Adrenal gland (tissue), 19 donors: ENCODE data around the gene CMC4. TPM values are rescaled to one million over a fixed set of nuclear protein-coding genes. Genes with fewer than 3 reads are reported as not detected.
A peak's percentile ranks its signal among the peaks of the same experiment; 100 is the strongest.

Source experiments
- DNase-seq, 7 donors: peaks; one replicate each; pipeline ENCODE4 v3.0.0-alpha.2; 2019 to 2020
- H3K27ac ChIP-seq, 5 donors: fragments of 200-600 bp; sonication (generic) in 4 of 5; 1 replicate in 3 of 5; 2 replicates in 2 of 5; pipeline versions ENCODE4 v1.5.1 to v1.8.0; 2016 to 2020; ENCODE audit warnings: mild to moderate bottlenecking in 1 of 5
- H3K27me3 ChIP-seq: fragments of 200-600 bp; 2 replicates; pipeline ENCODE4 v1.8.0; 2021
- H3K36me3 ChIP-seq, 2 donors: fragments of 200-600 bp; replicated peaks in 1 of 2; 1 replicate in 1 of 2; 2 replicates in 1 of 2; pipeline versions ENCODE4 v1.5.1 to v1.8.0; 2018 to 2022
- H3K4me1 ChIP-seq, 2 donors: fragments of 200-600 bp; replicated peaks in 1 of 2; 1 replicate in 1 of 2; 2 replicates in 1 of 2; pipeline versions ENCODE4 v1.5.1 to v1.8.0; 2018 to 2021
- H3K4me3 ChIP-seq, 4 donors: fragments of 200-600 bp; sonication (generic) in 3 of 4; one replicate each; pipeline ENCODE4 v1.5.1; 2016 to 2018
- H3K9me3 ChIP-seq, 3 donors: fragments of 200-600 bp; sonication (generic) in 1 of 3; replicated peaks in 1 of 3; 1 replicate in 2 of 3; 2 replicates in 1 of 3; pipeline versions ENCODE4 v1.5.1 to v1.8.0; 2016 to 2021
- POLR2A ChIP-seq, 2 donors: fragments of 450-650 bp; IDR thresholded peaks; one replicate each; pipeline ENCODE4 v1.6.1; 2017; ENCODE audit warnings: antibody characterized with exemption in 2 of 2, mild to moderate bottlenecking in 2 of 2, moderate library complexity in 1 of 2
- WGBS, 4 donors: extraction: QIAGEN DNeasy Blood & Tissue Kit in 2 of 4; methylation state at CpG; one replicate each; pipeline versions ENCODE4 v1.1.5 to v1.1.7; 2013 to 2017; 5-methylcytosine and 5-hydroxymethylcytosine counted together
- intact Hi-C, 2 donors: fragments of 100-400 bp; cut with DNase I; formaldehyde crosslinking; loops; one replicate each; pipeline versions ENCODE4 v1.14.1 to v1.15.0; 2022 to 2023
- long read RNA-seq, 10 donors: library from polyadenylated mRNA in 3 of 10; unstranded in 2 of 10; stranded (forward) in 1 of 10; transcript quantifications; one replicate each; pipeline ENCODE4 v2.0.0 and lab custom pipeline, GENCODE V29; 2021 to 2026
- polyA plus RNA-seq, 3 donors: library from polyadenylated mRNA; stranded (reverse); fragments of 200-250 nt in 2 of 3; fragments of 350-450 nt in 1 of 3; fragmentation: Illumina TruSeq in 1 of 3; extraction: RNeasy Lipid Tissue Mini Kit (QIAGEN cat#74804) in 1 of 3; gene quantifications; one replicate each; pipeline ENCODE4 v1.2.3, GENCODE V29; 2013 to 2014
- total RNA-seq, 9 donors: library from RNA; depleted of rRNA in 4 of 9; stranded (reverse); fragments of >200 nt in 4 of 9; fragments of 120-200 nt in 1 of 9; fragmentation: NEBNext Ultra II Directional in 1 of 9; extraction: Animal tissue kit (Norgen Biotek cat#: 25700) in 1 of 9; gene quantifications; one replicate each; pipeline versions ENCODE4 v1.1.0 to v1.2.4, GENCODE V29; 2013 to 2023
- TF ChIP-seq, protein P1 (sequence below), 6 experiments: fragments of 450-650 bp in 4 of 6; fragments of 200-600 bp in 2 of 6; sonication (generic) in 1 of 6; IDR thresholded peaks; 1 replicate in 5 of 6; 2 replicates in 1 of 6; pipeline versions ENCODE4 v1.5.1 to v1.8.0; 2016 to 2021; ENCODE audit warnings: antibody characterized with exemption in 6 of 6, mild to moderate bottlenecking in 2 of 6, moderate library complexity in 1 of 6
- donor health status: healthy with polysubstance abuse.
- donor health status: Bipolar disorder and iron deficiency.
- donor health status: DM: yes; HTN: yes; CAD: no.
- donor health status: DM: no; HTN: no; CAD: no.
- donor health status: DM: no; HTN: no; CAD: no.
- donor health status: DM: yes; HTN: yes; CAD: no.

CMC4 gene, protein sequence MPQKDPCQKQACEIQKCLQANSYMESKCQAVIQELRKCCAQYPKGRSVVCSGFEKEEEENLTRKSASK
- total RNA-seq (10 to 100 TPM in 4 of 9 donors, 1 to 10 TPM in 5; 5.9 to 32.5 (median 9.9) TPM), polyA plus RNA-seq (10 to 100 TPM in 2 of 3 donors, 1 to 10 TPM in 1; 5.0 to 20.3 (median 17.5) TPM)
- long read RNA-seq, donor 1, partial matches to known transcripts = 0 of 4 reads
- long read RNA-seq, donor 1, other reads (novel, unspliced or antisense) = 0 of 4 reads
- long read RNA-seq, donor 2, partial matches to known transcripts = 8 of 12 reads
- long read RNA-seq, donor 2, other reads (novel, unspliced or antisense) = 0 of 12 reads
- long read RNA-seq, donor 3, transcript CMC4-202 (3 exons, 1,107 nt) = major isoform, 6 of 6 reads
- long read RNA-seq, donor 3, partial matches to known transcripts = 0 of 6 reads
- long read RNA-seq, donor 3, other reads (novel, unspliced or antisense) = 0 of 6 reads
- long read RNA-seq, donor 4, transcript CMC4-202 (3 exons, 1,107 nt) = major isoform, 8 of 9 reads
- long read RNA-seq, donor 4, partial matches to known transcripts = 0 of 9 reads
- long read RNA-seq, donor 4, other reads (novel, unspliced or antisense) = 1 of 9 reads
- long read RNA-seq, donor 5, transcript CMC4-202 (3 exons, 1,107 nt) = major isoform, 26 of 33 reads
- long read RNA-seq, donor 5, partial matches to known transcripts = 0 of 33 reads
- long read RNA-seq, donor 5, other reads (novel, unspliced or antisense) = 7 of 33 reads
- long read RNA-seq, donor 6, partial matches to known transcripts = 0 of 11 reads
- long read RNA-seq, donor 6, other reads (novel, unspliced or antisense) = 7 of 11 reads
- long read RNA-seq, donor 7, transcript CMC4-202 (3 exons, 1,107 nt) = major isoform, 6 of 6 reads
- long read RNA-seq, donor 7, partial matches to known transcripts = 0 of 6 reads
- long read RNA-seq, donor 7, other reads (novel, unspliced or antisense) = 0 of 6 reads
- long read RNA-seq, donor 8, transcript CMC4-202 (3 exons, 1,107 nt) = major isoform, 9 of 10 reads
- long read RNA-seq, donor 8, partial matches to known transcripts = 0 of 10 reads
- long read RNA-seq, donor 8, other reads (novel, unspliced or antisense) = 0 of 10 reads
- long read RNA-seq, donor 9, transcript CMC4-202 (3 exons, 1,107 nt) = major isoform, 5 of 5 reads
- long read RNA-seq, donor 9, partial matches to known transcripts = 0 of 5 reads
- long read RNA-seq, donor 9, other reads (novel, unspliced or antisense) = 0 of 5 reads
- long read RNA-seq, donor 10, partial matches to known transcripts = 0 of 3 reads
- long read RNA-seq, donor 10, other reads (novel, unspliced or antisense) = 0 of 3 reads

DNA sequence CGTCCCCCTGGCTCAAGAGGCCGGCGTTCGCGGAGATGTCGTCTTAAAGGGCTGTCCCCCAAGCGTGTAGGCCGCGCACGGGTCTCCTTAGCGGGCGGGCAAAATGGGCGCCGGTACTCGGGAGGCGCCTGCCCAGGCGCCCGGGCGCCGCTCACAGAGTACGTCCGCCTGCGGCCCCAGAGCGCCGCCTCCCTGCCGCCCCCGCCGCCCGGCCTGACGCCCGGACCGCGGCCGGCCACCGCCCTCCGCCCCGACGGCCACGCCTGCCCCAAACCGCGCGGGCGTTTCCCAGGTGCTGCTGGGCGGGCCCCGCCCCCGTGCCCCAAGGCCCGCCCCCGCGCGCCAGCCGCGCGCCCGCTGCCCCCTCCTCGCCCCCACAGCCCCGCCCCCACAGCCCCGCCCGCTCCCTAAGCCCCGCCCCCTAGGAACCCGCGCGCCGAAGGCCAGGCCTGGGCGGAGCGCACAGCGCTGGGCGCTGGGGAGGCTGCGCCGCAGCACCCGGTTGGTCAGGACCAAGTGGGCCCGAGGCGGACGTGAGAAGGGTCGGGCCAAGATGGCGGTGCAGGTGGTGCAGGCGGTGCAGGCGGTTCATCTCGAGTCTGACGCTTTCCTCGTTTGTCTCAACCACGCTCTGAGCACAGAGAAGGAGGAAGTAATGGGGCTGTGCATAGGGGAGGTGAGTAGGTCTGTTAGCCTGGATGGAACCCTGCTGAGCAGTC lies at the start of gene CMC4, which contains the start of the genes BRCC3 and MTCP1:
TSS of gene CMC4 (minus strand) at position 162 of the 719 bp plus-strand sequence. CDS start 7,113 bp downstream, outside the sequence.
TSS of gene BRCC3 (plus strand) at position 534 of the 719 bp plus-strand sequence. CDS start at position 554, 20 bp downstream.
TSS of gene MTCP1 (minus strand) at position 162 of the 719 bp plus-strand sequence. CDS start 5,126 bp downstream, outside the sequence.
- intact Hi-C loops = no loop called here
- Histone ChIP-seq H3K9me3 (no peaks in the 10 kb centered on the region), H3K4me1 (peaks cover 0 to 10% of the 10 kb centered on the region in 2 donors), H3K36me3 (peaks cover 0 to 9% of the 10 kb centered on the region in 2 donors), H3K27me3 (no peaks in the 10 kb centered on the region), H3K4me3 (peak within 1 kb of the TSS; percentile 36 to 60 (median 50)), H3K27ac (peak within 1 kb of the TSS; percentile 65 to 86 (median 72))
- WGBS, 4 donors = 1 to 42% (median 24%) methylated on average over 17 to 80 of the region's 81 CpGs; no CpG with 5 or more reads in 1 of the 4 donors
- DNase-seq = peak; percentile 80 to 87 (median 81)
- TF ChIP-seq, protein P1, sequence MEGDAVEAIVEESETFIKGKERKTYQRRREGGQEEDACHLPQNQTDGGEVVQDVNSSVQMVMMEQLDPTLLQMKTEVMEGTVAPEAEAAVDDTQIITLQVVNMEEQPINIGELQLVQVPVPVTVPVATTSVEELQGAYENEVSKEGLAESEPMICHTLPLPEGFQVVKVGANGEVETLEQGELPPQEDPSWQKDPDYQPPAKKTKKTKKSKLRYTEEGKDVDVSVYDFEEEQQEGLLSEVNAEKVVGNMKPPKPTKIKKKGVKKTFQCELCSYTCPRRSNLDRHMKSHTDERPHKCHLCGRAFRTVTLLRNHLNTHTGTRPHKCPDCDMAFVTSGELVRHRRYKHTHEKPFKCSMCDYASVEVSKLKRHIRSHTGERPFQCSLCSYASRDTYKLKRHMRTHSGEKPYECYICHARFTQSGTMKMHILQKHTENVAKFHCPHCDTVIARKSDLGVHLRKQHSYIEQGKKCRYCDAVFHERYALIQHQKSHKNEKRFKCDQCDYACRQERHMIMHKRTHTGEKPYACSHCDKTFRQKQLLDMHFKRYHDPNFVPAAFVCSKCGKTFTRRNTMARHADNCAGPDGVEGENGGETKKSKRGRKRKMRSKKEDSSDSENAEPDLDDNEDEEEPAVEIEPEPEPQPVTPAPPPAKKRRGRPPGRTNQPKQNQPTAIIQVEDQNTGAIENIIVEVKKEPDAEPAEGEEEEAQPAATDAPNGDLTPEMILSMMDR (IDR thresholded peaks at IDR 0.05) = no peak
- TF ChIP-seq POLR2A (IDR thresholded peaks at IDR 0.05) = peak; percentile 51 to 74

DNA sequence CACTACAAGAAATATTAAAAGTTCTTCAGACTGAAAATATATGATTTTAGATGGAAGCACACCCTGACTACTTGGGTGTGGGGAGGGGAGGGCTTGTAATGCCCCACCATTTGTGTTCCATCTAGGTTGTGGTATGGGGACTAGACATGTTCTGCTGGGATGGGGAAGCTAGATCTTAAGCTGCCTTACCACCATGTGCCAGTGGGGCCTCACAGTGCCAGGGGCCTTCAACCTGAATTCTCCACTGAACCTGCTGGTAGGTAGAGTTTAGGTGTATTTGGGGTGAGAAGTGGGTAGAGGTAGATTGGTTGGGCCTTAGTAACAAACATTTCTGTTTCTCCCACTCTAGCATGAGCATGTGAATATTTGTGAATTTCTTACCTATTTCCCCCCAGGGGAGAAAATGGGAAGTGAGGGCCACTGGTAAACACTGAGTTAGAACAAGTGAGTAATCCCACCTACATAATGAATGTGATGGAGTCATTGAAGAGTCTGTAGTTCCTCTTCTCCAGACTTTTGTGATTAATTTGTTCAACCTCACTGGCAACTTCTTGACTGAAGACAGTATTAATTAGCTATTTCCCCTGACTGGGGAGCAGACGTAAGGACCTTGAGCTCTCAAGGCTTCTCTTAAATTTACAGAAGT lies 44.4 kb upstream of the CMC4 start:
- WGBS, 4 donors = 70 to 100% (median 87%) methylated on average over 1 of the region's 1 CpG
- no peaks in the 10 kb centered on the region for H3K9me3 ChIP-seq
- H3K27me3 ChIP-seq = no peaks in the 10 kb centered on the region
- no peak overlapping the region for H3K27ac ChIP-seq
- H3K36me3 ChIP-seq = no peaks in the 10 kb centered on the region
- intact Hi-C loops = no loop called here
- TF ChIP-seq, protein P1 (IDR thresholded peaks at IDR 0.05) = no peak
- no peak for TF ChIP-seq POLR2A (IDR thresholded peaks at IDR 0.05)
- no peak for DNase-seq
- no peak overlapping the region for H3K4me3 ChIP-seq
- no peaks in the 10 kb centered on the region for H3K4me1 ChIP-seq

DNA sequence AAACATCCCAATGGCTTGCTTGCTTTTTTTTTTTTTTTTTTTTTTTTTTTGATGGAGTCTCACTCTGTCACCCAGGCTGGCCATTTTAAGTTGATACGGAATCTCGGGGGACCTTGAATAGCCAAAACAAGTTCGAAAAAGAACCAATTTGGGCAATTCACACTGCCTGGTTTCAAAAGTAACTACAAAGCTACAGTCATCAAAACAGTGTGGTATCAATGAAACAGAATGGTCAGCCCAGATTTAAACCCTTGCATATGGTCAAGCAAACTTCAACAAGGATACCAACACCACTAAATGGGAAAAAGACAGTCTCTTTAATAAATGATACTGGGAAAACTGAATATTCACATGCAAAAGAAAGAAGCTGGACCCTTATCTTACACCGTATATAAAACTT lies 42.2 kb upstream of the CMC4 start:
- H3K4me1 ChIP-seq = no peaks in the 10 kb centered on the region
- WGBS, 4 donors = 79 to 97% (median 89%) methylated on average over 4 of the region's 4 CpGs
- TF ChIP-seq, protein P1 (IDR thresholded peaks at IDR 0.05) = no peak
- TF ChIP-seq POLR2A (IDR thresholded peaks at IDR 0.05) = no peak
- H3K4me3 ChIP-seq = no peak overlapping the region
- H3K27ac ChIP-seq = no peak overlapping the region
- DNase-seq = no peak
- no peaks in the 10 kb centered on the region for H3K27me3 ChIP-seq
- intact Hi-C loops = no loop called here
- no peaks in the 10 kb centered on the region for H3K9me3 ChIP-seq
- H3K36me3 ChIP-seq = no peaks in the 10 kb centered on the region
